NCI-H748 (cell line): ENCODE results near the gene DPF3.

ENCODE experiments used
- DNase-seq: peaks from one replicate; lab custom pipeline; 2025; ENCODE audit not compliant: unreplicated experiment; lab: John Stamatoyannopoulos, UW

Gene DPF3

DNA sequence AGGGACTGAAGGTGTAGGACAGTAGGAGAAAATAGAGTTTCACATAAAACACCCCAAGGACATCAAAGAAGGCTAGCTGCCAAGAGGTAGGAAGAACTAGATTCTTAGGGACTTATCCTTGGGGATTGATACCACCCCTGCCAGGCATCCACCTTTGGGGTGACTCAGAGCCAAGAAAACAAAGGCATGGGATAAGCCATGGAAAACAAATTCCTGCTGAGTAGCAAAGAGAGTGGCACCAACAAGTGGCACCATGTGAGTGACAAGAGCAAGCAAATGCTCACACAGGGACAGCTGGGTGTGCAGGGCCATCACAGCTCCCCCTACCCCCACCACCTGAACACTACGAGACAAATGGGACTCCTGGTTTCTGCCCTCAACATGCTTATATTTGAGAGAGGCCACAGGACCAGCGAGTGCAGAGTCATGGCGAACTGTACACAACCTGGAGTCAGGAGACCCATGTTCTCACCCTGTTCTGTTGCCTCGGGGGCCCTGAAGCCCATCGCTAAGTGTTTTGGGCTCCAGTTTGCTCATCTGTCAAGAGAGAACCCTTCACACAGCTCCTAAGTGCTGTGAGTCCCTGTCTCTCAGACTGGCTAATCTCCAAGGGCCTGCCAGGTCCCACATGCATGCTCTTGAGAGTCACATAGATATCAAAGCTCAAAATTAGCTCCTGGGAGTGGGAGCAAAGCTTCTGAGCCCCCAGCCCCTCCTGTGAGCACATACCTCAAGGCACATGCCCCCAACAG is 91.9 kb downstream of the DPF3 start:
- no peak for DNase-seq

GRCh38 chr14:72801381-72801812 is 92.5 kb downstream of the DPF3 start:
- no peak for DNase-seq

DNA sequence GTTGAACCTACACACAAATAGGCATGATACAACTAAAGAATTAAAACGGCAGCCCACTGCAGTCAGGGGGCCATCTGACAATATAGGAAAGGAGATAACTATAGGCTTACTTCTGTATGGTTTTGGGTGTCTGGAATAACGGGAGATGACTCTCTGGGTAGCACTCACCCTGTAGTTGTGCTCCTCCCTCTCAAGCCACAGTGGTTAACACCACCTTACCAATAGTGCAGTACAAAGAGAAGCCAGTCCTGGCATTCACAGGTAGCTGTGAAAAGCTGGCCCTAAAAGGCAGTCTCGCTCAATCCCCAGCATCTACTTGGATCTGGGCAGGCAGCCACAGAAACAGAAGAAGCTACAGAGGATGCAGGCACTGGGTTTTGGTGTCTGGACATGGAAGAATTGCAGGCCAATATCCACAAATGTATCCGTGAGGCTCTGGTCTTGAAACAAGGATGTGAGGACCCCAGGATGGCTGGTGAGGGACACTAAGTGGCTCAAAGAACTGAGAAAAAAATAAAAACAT is 93.0 kb downstream of the DPF3 start:
- DNase-seq, result no peak

DNA sequence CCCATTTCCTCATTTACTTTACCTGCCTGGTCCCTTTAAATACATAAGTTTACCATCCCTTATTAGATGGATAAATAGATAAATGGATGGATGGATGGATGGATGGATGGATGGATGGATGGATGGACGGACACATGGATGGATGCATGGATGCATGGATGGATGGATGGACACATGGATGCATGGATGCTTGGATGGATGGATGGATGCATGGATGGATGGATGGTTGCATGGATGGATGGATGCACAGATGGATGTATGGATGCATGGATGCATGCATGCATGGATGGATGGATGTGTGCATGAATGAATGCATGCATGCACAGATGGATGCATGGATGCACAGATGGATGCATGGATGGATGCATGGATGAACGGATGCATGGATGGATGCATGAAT is 93.6 kb downstream of the DPF3 start:
- no peak for DNase-seq

GRCh38 chr14:72796935-72797334 is 97.0 kb downstream of the DPF3 start:
- DNase-seq, result no peak

GRCh38 chr14:72793156-72793939 is 100.6 kb downstream of the DPF3 start:
- DNase-seq, result no peak

- DNase-seq, result no peak
Measured at GRCh38 chr14:72792051-72792788, 101.7 kb downstream of the DPF3 start.

GRCh38 chr14:72790887-72791566 is 102.9 kb downstream of the DPF3 start:
- DNase-seq, result no peak

DNA sequence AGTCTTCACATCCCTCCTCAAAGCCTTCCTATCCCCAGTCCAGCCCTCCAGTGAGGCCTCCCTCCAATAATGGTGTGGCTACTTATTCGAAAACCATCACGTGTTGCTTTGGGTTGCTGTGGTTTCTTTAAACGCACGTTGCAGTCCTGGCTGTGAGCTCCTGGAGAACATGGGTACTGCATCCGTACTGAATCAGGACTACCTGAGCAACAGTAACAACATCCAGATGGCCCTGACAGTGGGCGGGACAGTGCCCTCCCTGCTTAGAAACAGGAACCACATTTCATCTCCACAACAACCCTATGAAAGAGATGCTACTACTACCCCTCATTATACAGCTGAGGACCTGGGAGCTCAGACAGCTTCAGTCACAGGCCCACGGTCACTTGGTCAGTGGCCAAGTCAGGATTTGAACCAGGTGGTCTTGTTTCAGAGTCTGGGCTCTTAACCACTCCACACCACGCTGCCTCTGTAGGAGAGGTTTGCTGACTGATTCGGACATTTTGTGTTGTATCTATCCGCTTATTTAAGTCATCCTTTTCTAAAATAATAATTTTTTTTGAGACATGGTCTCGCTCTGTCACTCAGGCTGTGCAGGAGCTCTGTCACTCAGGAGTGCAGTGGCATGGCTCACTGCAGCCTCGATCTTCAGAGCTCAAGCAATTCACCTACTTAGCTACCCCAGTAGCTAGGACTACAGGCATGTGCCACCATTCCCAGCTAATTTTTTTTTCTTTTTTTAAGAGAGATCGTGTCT is 104.8 kb downstream of the DPF3 start:
- no peak for DNase-seq

DNA sequence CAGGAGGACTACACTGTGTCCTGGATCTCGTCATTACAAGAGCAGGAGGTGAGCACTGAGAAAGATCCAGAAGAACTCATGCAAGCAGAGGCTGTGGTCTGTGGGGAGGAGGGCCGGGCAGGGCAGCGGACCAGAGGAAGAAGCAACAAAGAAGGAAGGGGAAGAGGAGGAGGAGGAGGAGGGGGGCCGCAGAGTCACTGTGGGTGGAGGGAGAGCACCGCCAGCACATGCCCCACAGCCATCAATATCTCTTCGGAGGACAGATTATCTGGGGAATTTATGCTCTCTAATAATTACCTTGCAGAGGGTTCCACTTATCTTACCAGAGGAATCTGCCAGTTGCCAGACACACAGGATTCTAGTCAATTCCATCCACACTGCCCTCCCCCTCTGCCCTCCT is 105.6 kb downstream of the DPF3 start:
- DNase-seq, result no peak

DNA sequence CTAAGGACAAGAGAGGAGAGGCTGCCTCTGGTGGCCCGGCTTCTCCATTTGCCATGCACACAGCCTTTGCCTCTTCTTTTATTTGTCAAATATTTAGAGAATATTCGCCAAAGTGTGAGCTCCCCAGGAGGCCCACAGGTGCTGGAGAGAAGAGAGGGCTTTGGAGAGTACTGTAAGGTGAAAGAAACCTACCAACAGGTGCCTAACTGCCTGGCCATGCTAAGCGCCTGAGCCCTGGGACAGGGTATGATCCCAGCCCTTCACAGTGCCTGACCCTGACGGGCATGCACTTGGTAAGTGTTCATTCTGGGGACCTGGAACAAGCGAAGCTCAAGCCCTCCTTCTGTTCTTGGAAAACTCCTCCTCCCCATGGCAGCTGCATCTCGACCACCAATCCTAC is 106.1 kb downstream of the DPF3 start:
- no peak for DNase-seq

- no peak for DNase-seq
Measured at GRCh38 chr14:72786378-72787350, 107.2 kb downstream of the DPF3 start.

DNA sequence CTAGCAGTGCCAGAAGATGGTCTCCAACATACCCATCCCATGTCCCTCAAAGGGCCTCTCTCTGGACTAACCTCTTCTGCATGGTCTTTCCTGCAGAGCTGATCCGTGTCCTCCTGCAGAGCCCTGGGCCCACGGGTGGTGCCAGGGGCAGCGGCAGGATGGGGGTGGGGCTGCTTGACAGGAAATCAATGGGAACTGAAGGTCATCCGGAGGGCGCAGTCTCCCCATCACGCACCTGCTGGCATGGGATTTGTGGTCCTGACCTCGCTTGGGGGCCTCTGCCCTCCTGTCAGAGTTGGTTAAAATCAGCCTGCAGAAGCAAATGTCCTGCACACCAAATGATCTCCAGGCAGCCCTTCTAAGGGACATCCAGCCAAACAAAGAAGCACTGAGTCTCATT is 110.2 kb downstream of the DPF3 start:
- DNase-seq, result no peak

- DNase-seq, result no peak
Measured at GRCh38 chr14:72782817-72783216, 111.1 kb downstream of the DPF3 start.

DNA sequence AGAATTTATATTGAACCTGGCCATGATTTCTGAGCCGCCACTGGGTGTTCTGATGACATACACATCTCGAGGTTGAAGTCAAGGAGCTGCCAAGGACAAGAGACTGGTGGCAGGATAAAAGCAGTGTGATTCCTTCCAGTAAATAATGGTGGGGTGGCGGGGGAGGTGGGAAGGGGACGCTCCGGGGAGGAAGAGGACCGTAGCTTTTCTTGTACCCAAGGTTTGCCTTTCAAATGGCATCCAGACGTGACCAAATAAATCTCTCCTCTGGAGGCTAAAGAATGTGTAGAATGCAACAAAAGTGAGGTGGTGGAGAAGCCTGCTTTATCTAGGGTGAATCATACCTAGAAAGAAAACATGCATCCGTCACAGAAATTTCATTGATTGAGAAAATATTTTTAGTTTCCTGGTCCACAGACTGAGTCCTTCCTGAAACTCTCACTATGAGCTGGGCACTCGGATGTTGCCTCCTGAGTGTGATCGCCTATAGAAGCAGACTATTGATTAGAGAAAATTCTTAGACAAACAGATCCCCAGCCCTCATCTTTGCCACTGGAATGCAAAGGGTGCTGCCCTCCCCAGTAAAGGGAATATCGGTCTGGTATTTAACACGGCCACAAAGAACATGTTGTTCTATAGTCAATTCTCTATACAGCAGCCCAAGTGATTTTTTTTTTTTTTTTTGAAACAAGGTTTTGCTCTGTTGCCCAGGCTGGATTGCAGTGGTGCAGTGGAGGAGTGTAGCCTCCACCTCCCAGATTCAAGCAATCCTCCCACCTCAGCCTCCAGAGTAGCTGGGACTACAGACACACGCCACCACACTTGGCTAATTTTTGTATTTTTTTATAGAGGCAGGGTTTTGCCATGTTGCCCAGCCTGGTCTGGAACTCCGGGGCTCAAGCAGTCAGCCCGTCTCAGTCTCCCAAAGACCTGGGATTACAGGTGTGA is 112.1 kb downstream of the DPF3 start:
- no peak for DNase-seq

DNA sequence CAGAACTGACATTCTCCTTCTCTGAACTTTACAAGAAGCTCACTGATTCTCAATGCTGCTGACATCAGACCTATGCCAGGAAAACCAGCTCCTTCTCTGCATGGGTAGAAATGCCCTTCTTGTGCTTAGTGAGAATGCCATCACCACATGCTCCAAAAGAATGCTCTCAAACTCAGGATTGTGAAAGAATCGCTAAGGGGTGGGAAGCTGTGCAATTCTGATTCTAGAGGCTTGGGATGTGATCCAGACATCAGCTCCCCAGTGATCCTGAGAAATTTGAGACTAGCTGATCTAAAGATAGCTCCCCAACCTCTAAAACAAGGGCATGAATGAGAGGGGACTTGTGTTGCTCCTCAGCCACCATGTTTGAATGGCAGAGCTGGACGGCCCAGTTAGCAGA is 113.2 kb downstream of the DPF3 start:
- DNase-seq, result no peak

GRCh38 chr14:72779679-72780078 is 114.2 kb downstream of the DPF3 start:
- DNase-seq, result no peak

- DNase-seq, result no peak
Measured at GRCh38 chr14:72777636-72778035, 116.3 kb downstream of the DPF3 start.
